Pancreas (tissue), 10 donors: ENCODE measurements around the gene CASP3. TPM values are rescaled to one million over a fixed set of nuclear protein-coding genes. Genes with fewer than 3 reads are reported as not detected.
"Not testable (repeated sequence)": the region's sequence is repeated elsewhere in the genome, so short reads cannot be mapped to it uniquely, and the experiment has no call there.

ENCODE experiments used
- ATAC-seq, 4 donors: fragments of 200-7000 bp; cut with Tn5 transposase; one replicate each; pipeline versions ENCODE4 v1.8.0 to v1.9.1; 2020; ENCODE audit warnings: mild to moderate bottlenecking in 4 of 4, moderate library complexity in 4 of 4
- DNase-seq, 6 donors: peaks; one replicate each; pipeline ENCODE4 v3.0.0-alpha.2; 2020
- FAIRE-seq: peaks from 2 replicates; lab custom pipeline; 2012; peaks lifted over from hg19 to GRCh38; lab: Jason Lieb, UNC
- H3K27ac ChIP-seq, 4 donors: fragments of 200-600 bp; sonication (generic); 1 replicate in 3 of 4; 2 replicates in 1 of 4; pipeline versions ENCODE4 v1.5.0 to v1.8.0; 2020
- H3K27me3 ChIP-seq, 4 donors: fragments of 200-600 bp; one replicate each; pipeline ENCODE4 v1.8.0; 2021
- H3K36me3 ChIP-seq, 3 donors: fragments of 200-600 bp; sonication (generic) in 1 of 3; one replicate each; pipeline versions ENCODE4 v1.5.0 to v1.8.0; 2020 to 2021
- H3K4me1 ChIP-seq, 3 donors: fragments of 200-600 bp; one replicate each; pipeline ENCODE4 v1.8.0; 2021
- H3K4me3 ChIP-seq, 4 donors: fragments of 200-600 bp; sonication (generic) in 2 of 4; one replicate each; pipeline versions ENCODE4 v1.5.0 to v1.8.0; 2020 to 2021
- H3K9me3 ChIP-seq, 4 donors: fragments of 200-600 bp; one replicate each; pipeline ENCODE4 v1.8.0; 2021
- WGBS, 2 donors: extraction: QIAGEN DNeasy Blood & Tissue Kit; methylation state at CpG; one replicate each; pipeline ENCODE4 v1.1.7; 2013; 5-methylcytosine and 5-hydroxymethylcytosine counted together
- intact Hi-C, 3 donors: fragments of 100-400 bp; cut with DNase I; formaldehyde crosslinking; loops; one replicate each; pipeline versions ENCODE4 v1.11.1 to v1.14.2; 2022
- polyA plus RNA-seq, 2 donors: library from polyadenylated mRNA; stranded (reverse); fragments of 200-250 nt; gene quantifications; one replicate each; pipeline ENCODE4 v1.2.3, GENCODE V29; 2013
- total RNA-seq, 6 donors: library from RNA; stranded (reverse); fragmentation: NEBNext Ultra II Directional in 4 of 6; extraction: Animal tissue kit (Norgen Biotek cat#: 25700) in 4 of 6; gene quantifications; one replicate each; pipeline versions ENCODE4 v1.2.1 to v1.2.4, GENCODE V29; 2021 to 2023
- TF ChIP-seq, protein P1 (sequence below), 4 donors: fragments of 200-600 bp; sonication (generic) in 3 of 4; IDR thresholded peaks; one replicate each; pipeline versions ENCODE4 v1.5.0 to v1.8.0; 2021; ENCODE audit warnings: antibody characterized with exemption in 4 of 4
- donor health status: healthy with polysubstance abuse.
- donor health status: DM: no; HTN: no; CAD: no; lungs with moderate emphysema.
- donor health status: DM: no; HTN: no; CAD: no.
- donor health status: control.
- donor health status: control.
- donor health status: Bipolar disorder and iron deficiency.
- donor health status: DM: yes; HTN: yes; CAD: no.
- donor health status: DM: no; HTN: no; CAD: no.
- donor health status: DM: no; HTN: no; CAD: no.
- donor health status: DM: yes; HTN: yes; CAD: no.

The CASP3 gene
- total and polyA plus RNA-seq, 8 donors: 3.6 to 13.6 (median 6.3) TPM

- Histone ChIP-seq H3K4me1 (no peaks in the 10 kb centered on the region), H3K4me3 (no peak overlapping the region), H3K36me3 (no peaks in the 10 kb centered on the region), H3K27me3 (no peaks in the 10 kb centered on the region), H3K9me3 (no peaks in the 10 kb centered on the region), H3K27ac (no peak overlapping the region)
- intact Hi-C loops: no loop called here
- DNase-seq (no peak), ATAC-seq (no peak), FAIRE-seq (no peak)
- TF ChIP-seq, protein P1, sequence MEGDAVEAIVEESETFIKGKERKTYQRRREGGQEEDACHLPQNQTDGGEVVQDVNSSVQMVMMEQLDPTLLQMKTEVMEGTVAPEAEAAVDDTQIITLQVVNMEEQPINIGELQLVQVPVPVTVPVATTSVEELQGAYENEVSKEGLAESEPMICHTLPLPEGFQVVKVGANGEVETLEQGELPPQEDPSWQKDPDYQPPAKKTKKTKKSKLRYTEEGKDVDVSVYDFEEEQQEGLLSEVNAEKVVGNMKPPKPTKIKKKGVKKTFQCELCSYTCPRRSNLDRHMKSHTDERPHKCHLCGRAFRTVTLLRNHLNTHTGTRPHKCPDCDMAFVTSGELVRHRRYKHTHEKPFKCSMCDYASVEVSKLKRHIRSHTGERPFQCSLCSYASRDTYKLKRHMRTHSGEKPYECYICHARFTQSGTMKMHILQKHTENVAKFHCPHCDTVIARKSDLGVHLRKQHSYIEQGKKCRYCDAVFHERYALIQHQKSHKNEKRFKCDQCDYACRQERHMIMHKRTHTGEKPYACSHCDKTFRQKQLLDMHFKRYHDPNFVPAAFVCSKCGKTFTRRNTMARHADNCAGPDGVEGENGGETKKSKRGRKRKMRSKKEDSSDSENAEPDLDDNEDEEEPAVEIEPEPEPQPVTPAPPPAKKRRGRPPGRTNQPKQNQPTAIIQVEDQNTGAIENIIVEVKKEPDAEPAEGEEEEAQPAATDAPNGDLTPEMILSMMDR (IDR thresholded peaks at IDR 0.05): no peak
- 91 to 99% methylated on average over 2 of the region's 2 CpGs for WGBS, 2 donors
Observed at GRCh38 chr4:184613405-184613804, 35.8 kb downstream of the CASP3 start.

- H3K27me3 ChIP-seq: no peaks in the 10 kb centered on the region
- no peak overlapping the region for H3K4me3 ChIP-seq
- no peaks in the 10 kb centered on the region for H3K9me3 ChIP-seq
- ATAC-seq (no peak), DNase-seq (no peak), FAIRE-seq (no peak)
- no peak overlapping the region for H3K27ac ChIP-seq
- intact Hi-C loops: no loop called here
- 55 to 59% methylated on average over 3 of the region's 3 CpGs for WGBS, 2 donors
- no peaks in the 10 kb centered on the region for H3K36me3 ChIP-seq
- TF ChIP-seq, protein P1 (IDR thresholded peaks at IDR 0.05): no peak
- no peaks in the 10 kb centered on the region for H3K4me1 ChIP-seq
Observed at GRCh38 chr4:184612074-184612473, 37.2 kb downstream of the CASP3 start.

DNA sequence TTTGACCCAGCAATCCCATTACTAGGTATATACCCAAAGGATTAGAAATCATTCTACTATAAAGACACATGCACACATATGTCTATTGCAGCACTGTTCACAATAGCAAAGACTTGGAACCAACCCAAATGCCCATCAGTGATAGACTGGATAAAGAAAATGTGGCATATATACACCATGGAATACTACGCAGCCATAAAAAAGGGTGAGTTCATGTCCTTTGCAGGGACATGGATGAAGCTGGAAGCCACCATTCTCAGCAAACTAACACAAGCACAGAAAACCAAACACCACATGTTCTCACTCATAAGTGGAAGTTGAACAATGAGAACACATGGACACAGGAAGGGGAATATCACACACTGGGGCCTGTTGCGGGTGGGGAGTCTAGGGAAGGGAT lies 41.8 kb downstream of the CASP3 start:
- intact Hi-C loops, H3K36me3 ChIP-seq, DNase-seq, H3K4me1 ChIP-seq, ATAC-seq, FAIRE-seq, H3K4me3 ChIP-seq, H3K27me3 ChIP-seq, H3K9me3 ChIP-seq, H3K27ac ChIP-seq: not testable (repeated sequence)
- WGBS, 2 donors: 88 to 92% methylated on average over 2 of the region's 2 CpGs

GRCh38 chr4:184602857-184603256 lies 46.4 kb downstream of the CASP3 start:
- H3K4me3 ChIP-seq, H3K36me3 ChIP-seq, H3K27ac ChIP-seq, intact Hi-C loops, FAIRE-seq, H3K9me3 ChIP-seq, H3K27me3 ChIP-seq, DNase-seq, ATAC-seq, H3K4me1 ChIP-seq: not testable (repeated sequence)
- whole genome bisulfite sequencing, 2 donors: 0% methylated on average over 1 of the region's 1 CpG

- ATAC-seq, intact Hi-C loops, H3K27me3 ChIP-seq, FAIRE-seq, H3K27ac ChIP-seq, H3K4me3 ChIP-seq, H3K4me1 ChIP-seq, DNase-seq, H3K36me3 ChIP-seq, H3K9me3 ChIP-seq: not testable (repeated sequence)
- WGBS, 2 donors: 79 to 81% methylated on average over 8 of the region's 8 CpGs
Observed at GRCh38 chr4:184600982-184601381, 48.3 kb downstream of the CASP3 start.

DNA sequence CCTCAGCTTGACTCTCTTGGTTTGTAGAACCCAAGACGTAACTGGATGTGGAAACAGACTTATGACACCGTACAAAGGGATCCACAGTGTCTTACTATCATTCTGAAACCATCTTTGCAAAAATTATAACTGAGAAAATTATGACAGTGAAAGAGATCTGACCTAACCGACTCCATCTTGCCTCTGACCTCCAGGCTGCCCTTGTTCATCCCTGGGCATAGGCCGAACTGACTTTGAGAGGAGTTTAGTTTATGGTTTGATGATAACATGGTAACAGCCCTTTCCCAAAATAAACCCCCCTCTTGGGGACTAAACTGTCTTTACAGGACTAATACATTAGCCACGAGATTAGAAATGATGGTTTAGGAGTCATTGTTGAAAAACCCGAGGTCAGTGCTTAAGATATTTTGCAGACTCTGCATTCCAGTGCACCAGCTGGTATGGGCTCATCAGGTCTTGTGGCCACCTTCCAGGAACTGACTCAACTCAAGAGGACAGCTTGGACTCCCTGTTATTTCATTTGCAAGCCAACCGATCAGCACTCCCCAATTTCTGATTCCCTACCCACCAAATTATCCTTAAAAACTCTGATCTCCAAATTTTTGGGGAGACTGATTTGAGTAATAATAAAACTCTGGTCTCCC lies 49.6 kb downstream of the CASP3 start:
- intact Hi-C loops: no loop called here
- FAIRE-seq: no peak

More for the DNA sequence above, 49.6 kb downstream of the CASP3 start:
- H3K36me3 ChIP-seq: no peaks in the 10 kb centered on the region
- 76 to 85% methylated on average over 7 of the region's 7 CpGs for WGBS, 2 donors
- H3K9me3 ChIP-seq: no peaks in the 10 kb centered on the region
- no peaks in the 10 kb centered on the region for H3K4me1 ChIP-seq
- no peak overlapping the region for H3K27ac ChIP-seq
- no peak overlapping the region for H3K4me3 ChIP-seq
- DNase-seq: no peak
- H3K27me3 ChIP-seq: no peaks in the 10 kb centered on the region
- peak in 1 of 4 donors; percentile 25 for ATAC-seq
- TF ChIP-seq, protein P1 (IDR thresholded peaks at IDR 0.05): no peak
